CD1c-positive myeloid dendritic cell (primary cell): ENCODE data around the gene ITSN1.

ENCODE experiments used
- DNase-seq: peaks from one replicate; pipeline ENCODE4 v3.0.0-alpha.2; 2016; ENCODE audit errors: extremely low spot score

ITSN1 gene

DNA sequence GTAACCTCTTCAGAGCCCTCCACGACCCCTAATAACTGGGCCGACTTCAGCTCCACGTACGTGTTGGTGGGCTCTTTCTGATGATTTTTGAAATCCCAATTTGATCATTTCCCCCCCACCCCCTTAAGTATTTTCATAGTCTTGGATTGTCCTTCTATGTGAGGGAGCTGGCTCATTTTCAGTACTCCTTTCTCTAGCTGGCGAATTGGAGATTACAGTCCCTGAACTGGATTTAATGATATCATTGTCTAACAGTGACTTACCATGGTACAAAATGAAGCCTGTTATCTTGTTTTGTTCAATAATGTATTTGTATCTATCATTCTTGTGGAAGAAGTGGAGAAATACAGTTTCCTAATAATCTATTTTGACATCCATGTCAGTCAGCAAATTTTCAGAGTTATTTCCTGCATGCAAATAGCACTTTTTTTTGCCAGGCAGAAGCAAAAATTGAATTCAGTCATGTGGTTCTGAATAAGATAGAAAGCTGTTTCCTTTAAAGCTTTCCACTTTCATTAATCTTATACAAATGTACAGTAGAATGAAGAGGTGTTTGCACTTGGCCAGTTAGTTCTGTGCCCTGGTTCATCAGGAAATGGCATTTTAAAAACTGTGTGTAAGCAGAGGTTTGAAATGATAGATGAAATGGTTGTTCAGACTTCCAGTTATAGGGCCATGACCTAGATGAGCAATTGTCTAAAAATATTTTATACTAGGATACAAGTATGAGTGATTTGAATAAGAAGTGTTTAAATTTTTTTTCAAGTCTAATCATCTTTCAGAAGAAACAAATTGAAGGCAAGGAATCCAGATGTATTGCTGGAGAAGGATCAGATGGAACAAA is 169.1 kb downstream of the ITSN1 start:
- no peak for DNase-seq

- DNase-seq: no peak
These were observed 171.6 kb downstream of the ITSN1 start for GRCh38 chr21:33813832-33814365.

DNA sequence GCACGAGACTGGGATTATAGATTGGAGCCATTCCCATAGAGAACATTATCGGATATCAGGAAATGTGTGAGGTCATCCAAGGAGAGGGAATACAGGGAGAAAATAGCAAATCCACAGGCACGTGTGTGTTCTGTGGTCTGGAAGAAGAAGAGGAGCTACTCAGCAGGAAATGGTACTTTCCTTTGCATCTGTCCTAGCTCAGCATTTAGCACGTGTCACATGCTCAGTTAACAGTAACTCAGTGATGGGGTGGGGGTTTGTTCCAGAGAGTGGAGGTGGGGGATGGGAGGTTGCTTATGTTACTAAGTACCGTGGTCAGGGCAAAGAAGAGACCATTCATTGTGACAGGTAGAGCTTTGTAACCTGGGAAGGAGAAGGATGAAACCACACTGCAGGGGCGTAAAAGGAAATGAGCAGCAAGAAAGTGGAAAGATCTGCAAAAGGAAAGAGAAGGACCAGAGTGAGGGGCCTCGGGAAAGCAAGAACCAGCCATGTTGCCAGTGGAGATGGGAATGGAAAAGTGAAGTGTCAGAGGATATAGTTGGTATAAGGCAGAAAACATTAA is 172.9 kb downstream of the ITSN1 start:
- DNase-seq: no peak

- DNase-seq: peak; percentile 15
These were observed 173.9 kb downstream of the ITSN1 start for GRCh38 chr21:33816174-33816573.

GRCh38 chr21:33817138-33817537 is 174.8 kb downstream of the ITSN1 start:
- no peak for DNase-seq

DNA sequence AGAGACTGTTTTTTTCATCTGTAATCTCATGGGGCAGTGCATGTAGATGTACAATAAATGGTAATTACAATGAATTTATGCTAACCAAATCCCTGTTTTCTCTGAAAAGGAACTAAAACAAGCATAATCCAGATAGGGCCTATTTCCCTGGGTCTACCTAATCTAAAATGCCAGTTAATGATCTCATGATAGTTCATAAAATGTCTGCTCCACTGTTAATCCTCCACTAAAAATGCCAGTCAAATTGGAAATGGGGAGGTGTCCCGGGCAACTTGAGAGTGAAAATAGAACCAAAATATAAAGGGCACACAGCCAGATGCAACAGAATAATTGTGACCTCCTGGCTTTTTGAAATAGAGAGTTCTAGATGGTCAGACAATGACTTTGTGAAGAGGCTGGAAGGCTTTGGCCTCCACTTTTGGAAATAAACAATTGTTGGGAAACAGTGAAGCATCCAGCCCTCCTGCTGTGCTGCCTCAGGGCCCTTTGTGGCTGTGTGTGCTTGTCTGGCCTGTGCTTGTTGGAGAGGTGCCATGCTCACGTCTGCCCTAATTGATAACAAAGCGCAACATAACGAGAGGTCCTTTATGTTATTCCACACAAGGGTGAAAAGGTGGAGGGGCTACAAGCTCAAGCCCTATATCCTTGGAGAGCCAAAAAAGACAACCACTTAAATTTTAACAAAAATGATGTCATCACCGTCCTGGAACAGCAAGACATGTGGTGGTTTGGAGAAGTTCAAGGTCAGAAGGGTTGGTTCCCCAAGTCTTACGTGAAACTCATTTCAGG is 175.6 kb downstream of the ITSN1 start:
- DNase-seq: no peak

- no peak for DNase-seq
These were observed 178.0 kb downstream of the ITSN1 start for GRCh38 chr21:33820230-33820770.

DNA sequence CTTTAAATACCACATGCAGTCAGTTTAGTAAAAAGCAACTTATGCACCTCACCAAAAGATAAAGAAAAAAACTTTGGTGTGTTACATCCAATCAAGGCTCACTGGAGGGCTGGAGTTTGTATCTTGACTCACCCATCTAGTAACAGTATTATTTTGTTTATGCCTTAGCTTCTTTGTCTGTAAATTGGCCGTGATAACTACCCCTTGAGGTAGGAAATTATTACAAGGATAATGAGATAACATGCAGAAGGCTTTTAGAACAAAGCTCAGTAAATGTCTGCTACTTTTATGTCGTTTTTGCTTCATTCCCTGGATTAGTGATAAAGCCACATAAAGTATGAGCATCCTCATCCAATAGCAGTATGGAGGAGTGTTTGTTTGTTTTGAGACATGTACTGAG is 178.5 kb downstream of the ITSN1 start:
- no peak for DNase-seq

- no peak for DNase-seq
These were observed 179.4 kb downstream of the ITSN1 start for GRCh38 chr21:33821503-33822322.

- no peak for DNase-seq
These were observed 182.0 kb downstream of the ITSN1 start for GRCh38 chr21:33824156-33824941.

- no peak for DNase-seq
These were observed 183.1 kb downstream of the ITSN1 start for GRCh38 chr21:33825419-33825818.

GRCh38 chr21:33825915-33826314 is 183.6 kb downstream of the ITSN1 start:
- no peak for DNase-seq

DNA sequence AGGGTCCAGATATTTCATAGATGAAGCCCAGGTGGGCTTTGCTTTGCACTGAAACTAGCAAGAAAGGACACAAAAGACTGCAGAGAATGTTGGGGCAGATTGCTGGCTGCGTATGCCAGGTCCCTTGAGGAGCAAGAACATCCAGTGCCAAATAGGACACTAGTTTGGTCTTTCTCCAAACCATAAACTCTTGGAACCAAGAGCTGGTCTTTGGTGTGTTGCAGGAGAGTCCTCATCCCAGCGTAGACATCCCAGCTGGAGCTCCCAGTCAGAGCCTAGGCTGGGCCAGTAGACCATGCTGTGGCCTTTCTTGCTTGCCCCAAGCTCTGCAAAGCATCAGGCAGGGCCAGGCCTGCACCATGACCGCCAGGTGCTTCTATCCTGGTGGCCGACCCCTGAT is 185.8 kb downstream of the ITSN1 start:
- no peak for DNase-seq

DNA sequence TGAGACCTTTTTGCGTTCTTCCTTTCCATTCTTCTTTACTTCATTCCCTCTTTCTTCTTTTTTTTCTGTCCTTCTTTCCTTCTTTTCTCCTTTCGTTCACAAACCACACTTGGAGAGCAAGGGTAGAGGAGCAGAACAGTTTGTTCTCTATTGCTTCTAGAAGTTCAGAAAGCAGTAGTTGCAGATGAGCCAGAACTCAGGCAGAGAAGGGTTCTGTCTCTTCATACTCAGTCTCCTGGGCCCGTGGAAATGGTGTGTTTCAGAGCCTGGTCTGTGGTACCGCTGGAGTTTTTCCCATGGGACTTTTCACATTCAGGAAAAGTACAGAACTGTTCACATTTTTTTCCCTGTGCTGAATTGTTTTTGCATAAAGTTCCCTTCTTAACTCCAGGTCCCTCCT is 186.3 kb downstream of the ITSN1 start:
- DNase-seq: no peak

DNA sequence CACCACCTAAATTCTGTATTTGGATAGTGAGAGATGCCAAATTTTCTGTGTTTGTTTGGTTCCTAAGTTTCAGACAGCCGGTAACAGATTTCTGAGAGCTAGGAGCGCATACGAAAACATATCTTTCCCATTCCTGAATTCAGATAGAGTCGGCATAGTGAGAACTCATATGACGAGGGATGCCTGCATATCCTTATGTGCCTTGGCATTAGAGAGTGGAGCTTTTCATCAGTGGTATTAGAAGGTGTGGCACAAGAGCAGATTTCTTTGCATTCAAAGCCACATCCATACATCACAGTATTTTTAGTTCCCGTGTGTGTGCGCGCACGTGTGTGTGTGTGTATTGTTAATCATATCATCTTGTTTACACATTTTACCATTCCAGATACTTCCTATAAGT is 187.5 kb downstream of the ITSN1 start:
- no peak for DNase-seq

DNA sequence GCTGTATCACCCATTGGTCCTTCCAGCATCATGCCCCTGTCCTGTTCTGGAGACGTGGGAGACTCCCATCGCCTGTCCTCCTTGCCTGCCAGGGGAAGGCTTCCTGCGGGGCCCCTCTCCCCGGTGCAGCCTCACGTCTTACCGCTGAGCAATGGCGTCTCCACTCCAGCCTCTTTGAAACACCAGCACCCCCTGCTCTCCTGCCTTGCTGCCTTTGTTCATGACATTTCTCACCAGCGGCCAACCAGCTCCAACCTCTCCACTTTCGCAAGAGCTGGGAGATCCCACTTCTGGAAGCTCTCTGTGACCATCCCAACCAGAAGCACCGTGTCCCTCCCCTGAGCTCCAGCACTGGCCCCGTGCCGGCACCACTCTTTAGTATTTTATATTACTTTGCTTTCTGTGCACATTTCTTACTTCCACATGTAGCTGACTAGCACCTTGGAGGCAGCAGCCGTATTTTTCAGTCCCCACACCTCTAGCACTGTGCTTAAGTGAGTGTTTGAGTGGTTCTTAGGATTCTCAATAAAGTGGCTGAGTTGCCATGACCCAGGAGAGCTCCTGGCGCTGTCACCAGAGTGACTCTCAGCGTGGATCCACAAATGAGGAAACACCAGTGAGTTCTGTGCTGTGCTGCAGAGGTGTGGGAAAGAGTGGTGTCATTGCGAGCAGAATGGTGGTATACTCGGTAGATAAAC is 189.8 kb downstream of the ITSN1 start:
- no peak for DNase-seq

DNA sequence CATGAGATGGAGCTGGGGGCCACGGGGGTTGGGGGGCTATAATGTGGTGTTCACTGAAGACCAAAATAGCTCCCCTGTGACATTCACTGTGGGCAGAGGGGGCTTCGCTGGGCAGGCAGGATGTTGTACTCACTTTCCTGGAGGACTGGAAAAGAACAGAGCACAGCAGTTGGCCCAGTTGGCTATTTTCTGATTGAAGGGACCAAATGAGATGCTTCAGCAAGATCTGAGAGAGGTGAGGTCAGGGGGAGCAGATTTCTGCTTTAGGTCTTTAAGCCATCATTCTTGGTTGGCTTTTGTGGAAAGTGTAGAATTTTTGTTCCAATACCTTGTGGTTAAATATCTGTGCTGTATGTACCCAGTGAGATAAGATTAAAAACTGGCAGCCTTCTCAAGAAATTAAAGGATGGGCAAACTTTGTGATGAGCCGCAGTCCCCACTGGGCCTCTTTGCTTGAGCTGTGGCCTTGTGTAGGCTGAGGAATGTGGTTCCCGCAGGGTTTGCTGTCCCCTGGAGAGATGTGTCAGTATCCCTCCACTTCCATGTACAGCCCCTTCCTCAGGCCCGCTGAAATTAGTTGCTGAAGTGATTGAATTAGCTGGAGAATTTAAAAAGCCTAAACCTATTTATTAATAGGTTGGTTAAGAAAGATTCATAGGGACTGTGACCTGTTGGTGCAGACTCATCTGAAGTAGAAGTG is 192.7 kb downstream of the ITSN1 start:
- no peak for DNase-seq

- no peak for DNase-seq
These were observed 193.6 kb downstream of the ITSN1 start for GRCh38 chr21:33835920-33836319.

GRCh38 chr21:33836408-33836807 is 194.1 kb downstream of the ITSN1 start:
- DNase-seq: no peak
